HG02759 (cell line): ENCODE data around the gene KCNQ5.
"Not testable (repeated sequence)": the region's sequence is repeated elsewhere in the genome, so short reads cannot be mapped to it uniquely, and the experiment has no call there.

Source experiments
- ATAC-seq: cut with Tn5 transposase; IDR thresholded peaks from one replicate; pipeline ENCODE4 v1.9.1; 2021; ENCODE audit warnings: mild to moderate bottlenecking, moderate library complexity; ENCODE audit not compliant: unreplicated experiment

Gene KCNQ5

GRCh38 chr6:72890233-72890632 lies 268.4 kb downstream of the KCNQ5 start:
- ATAC-seq, result no peak

DNA sequence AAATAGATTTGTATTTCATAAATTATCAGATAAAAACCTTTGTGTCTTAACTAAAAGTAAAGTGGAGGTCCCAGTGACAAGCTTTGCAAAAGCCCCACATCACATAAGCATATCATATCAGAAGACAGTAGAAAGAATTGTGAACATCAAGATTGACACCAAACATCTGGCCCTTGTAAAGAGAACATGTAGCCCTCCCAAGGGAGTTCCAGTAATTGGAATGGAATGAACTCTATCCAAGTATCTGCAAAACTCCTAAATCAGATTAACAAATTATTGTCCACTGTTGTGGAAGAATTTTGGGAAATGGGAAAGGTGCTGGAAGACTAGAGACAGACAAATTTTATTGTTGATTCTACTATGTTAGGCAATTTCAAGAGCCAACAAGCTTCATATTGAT lies 268.8 kb downstream of the KCNQ5 start:
- ATAC-seq, result no peak

DNA sequence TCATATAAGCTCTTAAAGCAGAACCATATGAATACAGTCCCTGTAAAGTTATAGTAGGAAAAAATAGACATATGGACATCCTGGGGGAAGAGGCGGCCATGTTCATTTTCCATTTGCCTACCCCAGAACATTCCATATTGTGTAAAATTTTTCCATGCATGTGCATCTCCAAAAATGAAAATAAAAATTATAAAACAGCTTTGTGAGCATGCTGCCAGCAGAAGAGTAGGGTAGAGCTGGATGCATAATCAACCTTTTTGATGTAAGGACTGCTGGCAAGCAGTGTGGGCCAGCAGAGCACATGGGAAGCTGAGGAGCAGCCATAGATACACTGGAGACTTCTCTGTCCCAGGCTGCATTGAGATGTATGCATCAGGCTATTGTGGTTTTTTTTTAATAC lies 271.0 kb downstream of the KCNQ5 start:
- ATAC-seq, result no peak

DNA sequence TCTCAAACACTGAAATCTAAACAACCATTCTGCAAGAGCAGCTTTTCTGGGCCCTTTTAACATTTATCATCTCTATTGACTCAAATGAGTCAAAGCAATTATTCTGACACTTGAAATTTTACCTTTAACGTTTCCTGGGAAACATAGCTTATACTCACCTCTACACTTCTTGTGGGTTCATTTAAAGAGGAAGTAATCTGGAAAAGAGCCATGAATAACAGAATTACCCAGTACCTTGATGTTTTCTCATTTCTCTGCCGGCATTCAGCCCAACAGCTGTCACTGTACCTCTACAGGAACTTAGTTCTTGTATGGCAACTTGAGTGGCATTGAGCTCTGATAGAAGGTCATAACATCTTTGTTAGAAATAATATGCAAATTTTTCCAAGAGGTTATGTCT lies 272.2 kb downstream of the KCNQ5 start:
- no peak for ATAC-seq

GRCh38 chr6:72898313-72898712 lies 276.4 kb downstream of the KCNQ5 start:
- not testable (repeated sequence) for ATAC-seq

- no peak for ATAC-seq
These were observed 284.0 kb downstream of the KCNQ5 start for GRCh38 chr6:72905705-72906478.

- ATAC-seq, result no peak
These were observed 289.7 kb downstream of the KCNQ5 start for GRCh38 chr6:72911463-72912155.

DNA sequence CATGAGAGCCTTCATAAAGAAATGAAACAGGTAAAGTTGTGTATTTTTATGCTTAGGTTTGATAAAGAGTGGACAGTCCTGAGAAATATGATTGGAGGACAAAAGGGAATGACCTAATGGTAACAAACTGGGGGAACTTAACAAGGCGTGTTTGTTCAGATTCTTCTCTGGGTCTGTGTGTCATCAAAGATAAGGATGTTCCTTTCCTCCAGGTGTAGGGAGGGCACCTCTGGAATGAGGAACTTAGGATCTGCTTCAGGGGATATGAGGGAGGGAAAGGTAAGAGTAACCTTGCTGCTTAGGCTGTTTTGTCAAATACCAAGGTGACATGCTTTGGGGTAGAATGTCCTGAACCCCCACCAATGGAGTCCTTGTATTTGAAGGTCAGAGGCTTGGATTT lies 291.9 kb downstream of the KCNQ5 start:
- no peak for ATAC-seq

DNA sequence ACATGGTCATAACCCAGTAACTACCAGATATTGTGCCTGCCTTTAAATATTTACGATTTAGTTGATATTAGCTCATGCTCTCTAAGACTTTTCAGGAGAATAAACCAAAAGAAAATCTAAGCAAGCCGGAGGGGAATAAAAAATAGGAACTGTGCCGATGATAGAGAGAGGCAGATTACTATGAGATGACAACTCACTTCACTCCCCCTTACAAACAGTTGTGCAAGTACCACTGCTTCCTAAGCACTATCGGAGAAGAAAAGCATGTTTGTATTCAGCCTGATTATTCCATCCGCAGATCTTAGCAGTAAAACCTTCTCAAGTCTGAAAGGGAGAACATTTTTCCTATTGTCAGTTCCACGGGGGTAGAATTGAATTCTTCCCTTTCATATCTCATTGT lies 294.4 kb downstream of the KCNQ5 start:
- ATAC-seq, result no peak

DNA sequence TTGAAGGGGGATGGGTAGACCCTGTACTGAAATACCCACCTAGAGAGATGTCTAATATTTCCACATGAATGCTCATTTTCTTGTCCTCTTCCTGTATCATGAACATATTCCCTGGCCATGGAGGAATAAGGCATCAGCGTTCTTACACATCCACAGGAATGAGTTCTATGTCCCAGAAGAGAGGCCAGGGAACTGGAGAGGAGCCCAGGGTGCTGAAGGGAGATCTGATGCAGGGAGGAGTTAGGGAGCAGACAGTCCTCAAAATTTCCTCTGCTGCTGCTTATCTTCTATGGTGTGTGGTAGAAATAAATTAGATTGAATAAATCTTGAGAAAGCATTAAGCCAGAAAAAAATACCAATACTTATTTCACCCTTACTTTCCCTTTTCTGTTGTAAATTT lies 295.0 kb downstream of the KCNQ5 start:
- no peak for ATAC-seq

DNA sequence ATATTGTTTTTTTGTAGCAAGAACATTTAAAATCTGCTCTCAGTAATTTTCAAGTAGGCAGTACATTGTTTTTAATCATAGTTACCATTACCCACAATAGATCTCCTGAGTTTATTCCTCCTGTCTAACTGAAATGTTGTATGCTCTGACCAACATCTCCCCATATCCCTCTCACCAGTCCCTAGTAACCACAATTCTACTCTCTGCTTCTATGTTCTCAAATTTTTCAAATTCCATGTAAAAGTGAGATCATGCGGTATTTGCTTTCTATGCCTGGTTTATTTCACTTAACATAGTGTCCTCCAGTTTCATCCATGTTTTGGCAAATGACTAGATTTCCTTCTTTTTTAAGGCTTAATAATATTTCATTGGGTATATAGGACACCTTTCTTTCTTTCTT lies 300.5 kb downstream of the KCNQ5 start:
- no peak for ATAC-seq

DNA sequence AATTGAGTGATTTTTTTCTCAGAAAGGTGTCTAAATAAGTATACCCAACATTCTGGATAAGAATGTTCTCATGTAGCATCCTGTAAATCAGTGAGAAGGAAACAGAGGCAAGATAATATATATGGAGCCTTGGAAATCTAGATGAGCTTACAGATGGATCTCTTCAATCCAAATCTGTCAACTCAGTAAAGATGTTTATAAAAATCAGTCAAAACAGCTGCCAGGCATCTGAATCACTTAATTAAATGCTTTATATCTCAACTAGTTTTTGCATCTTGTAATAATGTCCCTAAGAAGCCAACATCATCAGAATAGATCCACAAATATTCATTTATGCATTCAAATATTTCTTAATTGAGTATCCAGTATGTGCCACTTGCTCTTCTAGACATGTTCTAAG lies 303.3 kb downstream of the KCNQ5 start:
- no peak for ATAC-seq

DNA sequence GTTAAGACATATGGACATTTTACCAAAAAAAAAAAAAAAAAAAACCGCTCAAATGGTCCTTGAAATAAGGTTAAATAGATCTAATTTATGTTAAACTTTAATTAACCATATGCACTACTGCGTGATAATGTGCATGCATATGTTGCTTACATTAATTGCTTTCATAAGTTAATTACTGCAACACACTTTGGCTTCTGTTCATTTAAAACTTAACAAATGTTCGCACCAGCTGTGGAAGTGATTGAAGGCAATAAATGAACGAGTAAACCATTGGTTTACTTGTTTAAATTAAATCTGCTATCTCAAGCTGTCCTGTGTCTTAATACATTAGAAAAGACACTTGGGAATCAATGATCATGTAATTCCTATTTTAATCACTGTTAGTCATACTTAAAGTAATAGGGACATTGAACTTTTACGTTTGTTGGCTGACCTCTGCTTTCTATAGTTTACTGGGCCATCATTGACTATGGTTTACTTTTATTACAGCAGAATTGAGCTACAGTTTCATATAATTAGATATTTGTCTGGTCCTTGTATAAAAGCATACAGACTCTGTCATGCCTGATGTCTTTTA lies 308.8 kb downstream of the KCNQ5 start:
- ATAC-seq, result no peak

- no peak for ATAC-seq
These were observed 309.5 kb downstream of the KCNQ5 start for GRCh38 chr6:72931325-72931887.

- no peak for ATAC-seq
These were observed 311.4 kb downstream of the KCNQ5 start for GRCh38 chr6:72933233-72933632.

DNA sequence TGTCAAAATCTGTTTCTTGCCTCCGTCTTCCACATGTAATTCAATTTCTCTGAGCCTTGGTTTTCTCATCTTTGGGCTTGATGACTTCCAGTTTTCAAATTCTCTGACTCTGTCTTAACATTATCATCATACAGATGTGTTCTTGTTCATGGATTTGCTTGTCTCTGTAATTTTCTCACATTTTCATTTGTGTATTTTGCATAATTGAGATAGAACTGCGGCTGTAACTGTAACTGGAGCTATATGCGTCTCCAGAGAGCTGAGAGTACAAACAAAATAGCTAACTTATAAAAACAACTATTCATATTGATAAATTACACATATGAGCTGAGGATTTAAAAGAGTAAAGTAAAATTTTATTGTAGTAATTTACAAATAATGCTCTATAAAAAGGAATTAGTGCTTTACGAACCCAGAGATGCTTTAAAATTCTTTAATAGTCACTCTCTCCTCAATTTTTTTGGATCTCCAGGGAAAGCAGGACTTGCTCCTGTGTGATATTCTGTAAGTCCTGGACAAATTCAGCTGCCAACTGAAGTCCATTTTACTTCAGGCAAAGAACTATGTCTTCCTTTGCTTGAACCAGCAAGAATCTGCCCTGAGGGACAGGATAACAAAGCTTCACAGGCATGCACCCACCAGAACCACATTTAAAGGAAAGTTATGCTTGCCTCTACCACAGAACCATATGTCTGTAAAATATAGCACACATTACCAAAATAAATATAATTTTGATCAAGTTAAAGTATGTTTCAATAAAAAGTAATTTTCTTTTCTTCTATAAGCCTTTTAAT lies 315.1 kb downstream of the KCNQ5 start:
- no peak for ATAC-seq

GRCh38 chr6:72938104-72938503 lies 316.2 kb downstream of the KCNQ5 start:
- no peak for ATAC-seq

- no peak for ATAC-seq
These were observed 317.1 kb downstream of the KCNQ5 start for GRCh38 chr6:72939004-72939403.

DNA sequence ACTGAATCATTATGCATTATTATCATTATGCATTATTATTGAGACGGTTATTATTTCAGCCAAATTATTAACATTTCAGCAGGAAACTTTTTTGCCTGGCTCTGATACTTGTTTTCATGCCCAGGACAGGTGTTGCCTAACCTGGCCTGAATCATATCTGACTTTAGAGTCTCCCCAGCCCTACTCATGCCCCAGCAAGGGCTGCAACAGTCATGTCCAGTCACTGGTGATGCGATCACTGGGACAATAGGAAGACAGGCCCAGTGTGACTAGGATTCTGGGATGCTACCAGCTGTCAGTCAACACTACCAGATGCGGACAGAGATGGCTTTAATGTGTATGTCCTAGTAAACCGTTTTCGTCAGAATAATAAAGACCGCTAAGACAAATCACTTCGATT lies 318.4 kb downstream of the KCNQ5 start:
- no peak for ATAC-seq

DNA sequence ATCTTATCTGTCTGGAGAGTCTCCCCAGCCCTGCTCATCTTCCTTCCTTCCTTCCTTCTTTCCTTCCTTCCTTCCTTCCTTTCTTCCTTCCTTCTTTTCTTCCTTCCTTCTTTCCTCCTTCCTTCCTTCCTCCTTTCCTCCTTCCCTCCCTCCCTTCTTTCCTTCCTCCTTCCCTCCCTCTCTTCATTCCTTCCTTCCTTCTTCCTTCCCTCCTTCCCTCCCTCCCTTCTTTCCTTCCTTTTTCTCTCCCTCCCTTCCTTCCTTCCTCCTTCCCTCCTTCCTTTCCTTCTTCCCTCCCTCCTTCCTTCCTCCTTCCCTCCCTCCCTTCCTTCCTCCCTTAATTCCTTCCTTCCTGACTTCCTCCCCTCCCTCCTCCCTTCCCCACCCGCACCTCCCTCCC lies 319.4 kb downstream of the KCNQ5 start:
- ATAC-seq, result no peak

DNA sequence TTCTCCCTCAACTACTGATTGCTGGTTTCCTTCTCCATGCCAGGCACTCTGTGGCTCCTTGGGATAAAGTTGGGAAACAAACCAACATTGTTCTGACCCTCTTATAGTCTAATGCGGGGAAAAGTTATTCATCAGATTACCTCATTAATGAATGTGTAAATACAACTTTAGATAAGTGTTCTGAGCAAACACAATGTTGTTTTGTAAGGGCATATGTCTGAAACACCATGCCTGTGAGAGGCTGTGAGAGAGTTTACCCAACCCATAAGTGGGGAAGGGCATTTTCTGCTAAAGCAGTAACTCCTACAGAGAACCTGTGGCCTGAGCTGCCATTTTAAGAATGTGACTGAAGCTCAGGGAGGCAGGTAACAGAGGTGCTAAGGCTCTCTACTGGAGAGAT lies 319.9 kb downstream of the KCNQ5 start:
- no peak for ATAC-seq
